ENCODE data around the gene RFLNA.

RFLNA gene

DNA sequence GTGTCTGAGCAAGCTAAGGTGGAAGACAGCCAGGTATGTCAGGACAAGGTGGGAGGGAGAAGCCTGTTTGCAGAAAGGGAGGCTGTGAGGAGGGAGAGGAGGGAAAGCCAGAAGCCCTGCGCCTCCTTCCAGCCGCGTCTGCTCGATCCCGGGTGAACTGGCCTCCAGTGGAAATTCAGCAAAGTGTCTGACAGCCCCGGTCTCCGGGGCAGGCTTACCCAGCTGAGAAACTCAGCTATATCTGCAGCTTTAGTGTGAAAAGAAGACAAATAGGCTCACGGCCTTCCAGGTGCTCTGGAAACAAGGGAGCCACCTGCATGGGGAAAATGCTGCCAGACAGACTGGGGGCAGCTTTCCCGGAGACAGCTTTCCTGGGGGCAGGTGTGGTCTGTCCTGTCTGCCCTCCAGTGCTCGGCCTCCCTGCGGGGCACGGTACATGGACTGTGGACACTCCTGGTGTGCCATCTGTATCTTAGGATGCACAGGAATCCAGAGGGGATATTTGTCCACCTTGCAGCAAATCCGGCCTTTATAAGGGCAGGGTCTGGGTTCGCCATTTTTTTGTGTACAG lies 6.3 kb downstream of the RFLNA start:
- H3K4me3 ChIP-seq (ENCODE audit: low read depth, low read length) = no peak overlapping the region
- no peak for DNase-seq (ENCODE audit: low read depth)

DNA sequence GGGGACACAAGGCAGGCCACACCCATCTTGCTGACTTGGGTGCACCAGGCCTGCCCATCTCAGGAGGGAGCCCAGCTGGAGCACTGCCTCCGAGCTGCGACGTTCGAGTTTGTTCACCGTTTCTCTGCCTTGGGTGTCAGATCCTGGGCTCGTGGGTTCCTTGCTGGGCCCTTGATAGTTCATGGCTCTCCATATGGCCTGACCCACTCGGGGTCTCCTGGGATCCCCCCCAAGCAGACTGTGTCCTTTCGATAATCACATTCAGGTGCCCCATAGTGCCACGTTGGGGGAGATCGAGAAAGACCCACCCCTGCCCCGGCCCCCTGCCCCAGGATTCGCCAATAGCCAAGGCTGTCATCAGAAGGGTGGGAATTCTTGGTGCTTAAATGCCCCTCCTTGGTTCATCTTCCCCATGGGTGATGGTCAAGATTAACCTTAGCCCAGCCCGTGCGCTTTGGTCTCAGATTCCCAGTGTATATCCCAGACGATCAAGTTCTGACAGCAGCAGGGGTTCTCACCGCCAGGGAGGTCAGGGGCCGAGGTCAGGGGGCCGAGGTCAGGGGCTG lies 7.4 kb downstream of the RFLNA start:
- no peak overlapping the region for H3K4me3 ChIP-seq (ENCODE audit: low read depth, low read length)
- no peak for DNase-seq (ENCODE audit: low read depth)

DNA sequence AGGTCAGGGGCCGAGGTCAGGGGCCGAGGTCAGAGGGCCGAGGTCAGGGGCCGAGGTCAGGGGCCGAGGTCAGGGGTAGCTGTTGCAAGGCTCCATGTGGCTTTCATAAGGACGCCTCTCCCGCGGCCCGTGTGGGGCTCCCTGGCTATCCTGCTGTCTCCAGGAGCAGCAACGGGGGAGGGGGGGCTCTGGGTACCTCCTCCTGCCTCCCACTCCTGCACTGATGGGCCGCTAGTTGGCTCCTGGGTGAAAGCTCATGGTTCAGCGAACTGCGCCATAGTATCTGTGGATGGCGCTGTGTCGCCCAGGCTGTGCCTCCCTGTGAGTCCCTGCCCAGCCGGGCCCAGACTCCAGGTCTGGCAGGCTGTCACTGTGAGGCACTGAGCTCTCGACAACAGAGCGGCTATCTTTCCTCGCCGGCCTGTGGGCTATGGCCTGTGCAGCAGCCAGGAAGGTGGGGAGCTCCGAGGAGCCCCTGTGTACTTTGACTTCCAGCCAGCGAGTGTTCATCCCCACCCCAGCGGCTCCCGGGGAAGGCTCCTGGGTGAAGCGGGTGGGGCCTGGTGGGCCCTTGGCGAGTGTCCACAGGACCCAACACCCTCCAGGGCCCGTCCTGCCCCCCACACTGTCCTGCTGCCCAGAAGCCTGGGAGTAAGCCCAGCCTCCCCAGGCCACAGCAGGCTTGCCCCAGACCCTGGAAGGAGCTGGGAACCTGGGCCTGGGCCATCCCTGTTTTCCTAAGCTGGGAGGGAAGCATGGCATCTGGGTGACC lies 8.1 kb downstream of the RFLNA start:
- H3K4me3 ChIP-seq (ENCODE audit: low read depth, low read length) = no peak overlapping the region
- DNase-seq (ENCODE audit: low read depth) = no peak

DNA sequence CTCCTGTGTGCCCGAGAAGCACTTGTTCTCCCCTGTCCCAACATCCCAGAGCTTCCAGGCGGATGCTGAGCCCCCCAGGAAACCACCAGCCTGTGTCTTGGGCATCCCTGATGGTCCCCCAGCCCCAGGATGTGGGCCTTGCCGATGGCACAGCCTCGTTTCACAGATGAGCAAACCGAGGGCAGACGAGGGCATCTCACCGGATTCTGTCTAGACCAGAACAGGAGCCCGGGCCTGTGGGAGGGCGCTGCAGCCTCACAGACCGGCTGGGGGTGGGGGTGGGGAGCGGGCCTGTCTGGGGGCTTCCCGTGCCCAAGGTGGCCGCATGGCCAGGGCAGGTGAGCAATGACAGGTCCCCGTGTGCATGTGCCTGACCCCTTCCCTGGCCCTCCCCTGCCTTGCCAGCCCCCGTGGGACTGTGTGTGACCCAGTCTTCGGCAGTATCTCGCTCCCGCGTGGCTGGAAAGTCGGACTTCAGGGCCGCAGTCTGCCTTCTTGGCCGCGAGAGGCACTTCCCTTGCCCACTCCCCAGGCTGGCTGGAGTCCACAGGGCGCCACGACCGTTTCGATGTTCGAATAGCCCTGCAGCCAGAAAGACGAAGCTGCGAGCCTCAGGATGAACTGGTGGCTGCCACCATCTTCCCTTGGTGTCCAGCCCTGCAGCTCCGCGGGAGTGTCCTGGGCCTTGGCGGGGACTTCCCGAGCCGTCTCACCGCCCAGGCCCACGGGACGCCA lies 8.9 kb downstream of the RFLNA start:
- no peak for DNase-seq (ENCODE audit: low read depth)
- H3K4me3 ChIP-seq (ENCODE audit: low read depth, low read length) = no peak overlapping the region

DNA sequence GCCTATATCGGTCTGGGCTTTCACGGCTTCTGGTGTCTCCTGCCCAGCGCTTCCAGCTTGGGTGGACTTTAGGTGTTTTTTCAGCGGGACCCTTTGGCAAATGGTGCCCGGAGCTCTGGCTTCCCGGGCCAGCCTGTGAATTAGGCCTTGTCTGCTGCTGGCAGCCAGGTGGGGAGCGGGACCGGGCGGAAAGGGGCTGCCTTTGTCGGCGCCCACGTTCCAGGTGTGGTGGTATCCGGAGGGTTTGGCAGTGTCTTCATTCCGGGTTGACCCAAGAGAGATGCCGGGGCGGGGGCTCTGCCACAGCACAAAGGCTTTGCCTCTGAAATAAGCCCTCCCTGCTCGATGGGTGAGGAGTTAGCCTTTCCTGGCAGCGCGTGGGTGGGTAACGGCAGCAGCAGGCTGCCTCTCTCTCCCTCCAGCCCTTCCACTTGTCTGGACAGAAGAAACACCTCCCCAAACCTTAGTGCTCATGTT lies 9.5 kb downstream of the RFLNA start:
- H3K4me3 ChIP-seq (ENCODE audit: low read depth, low read length) = no peak overlapping the region
- no peak for DNase-seq (ENCODE audit: low read depth)

GRCh38 chr12:124305136-124305535 lies 10.2 kb downstream of the RFLNA start:
- H3K4me3 ChIP-seq (ENCODE audit: low read depth, low read length) = no peak overlapping the region
- DNase-seq (ENCODE audit: low read depth) = no peak

GRCh38 chr12:124305776-124306685 lies 11.1 kb downstream of the RFLNA start:
- DNase-seq (ENCODE audit: low read depth) = no peak

DNA sequence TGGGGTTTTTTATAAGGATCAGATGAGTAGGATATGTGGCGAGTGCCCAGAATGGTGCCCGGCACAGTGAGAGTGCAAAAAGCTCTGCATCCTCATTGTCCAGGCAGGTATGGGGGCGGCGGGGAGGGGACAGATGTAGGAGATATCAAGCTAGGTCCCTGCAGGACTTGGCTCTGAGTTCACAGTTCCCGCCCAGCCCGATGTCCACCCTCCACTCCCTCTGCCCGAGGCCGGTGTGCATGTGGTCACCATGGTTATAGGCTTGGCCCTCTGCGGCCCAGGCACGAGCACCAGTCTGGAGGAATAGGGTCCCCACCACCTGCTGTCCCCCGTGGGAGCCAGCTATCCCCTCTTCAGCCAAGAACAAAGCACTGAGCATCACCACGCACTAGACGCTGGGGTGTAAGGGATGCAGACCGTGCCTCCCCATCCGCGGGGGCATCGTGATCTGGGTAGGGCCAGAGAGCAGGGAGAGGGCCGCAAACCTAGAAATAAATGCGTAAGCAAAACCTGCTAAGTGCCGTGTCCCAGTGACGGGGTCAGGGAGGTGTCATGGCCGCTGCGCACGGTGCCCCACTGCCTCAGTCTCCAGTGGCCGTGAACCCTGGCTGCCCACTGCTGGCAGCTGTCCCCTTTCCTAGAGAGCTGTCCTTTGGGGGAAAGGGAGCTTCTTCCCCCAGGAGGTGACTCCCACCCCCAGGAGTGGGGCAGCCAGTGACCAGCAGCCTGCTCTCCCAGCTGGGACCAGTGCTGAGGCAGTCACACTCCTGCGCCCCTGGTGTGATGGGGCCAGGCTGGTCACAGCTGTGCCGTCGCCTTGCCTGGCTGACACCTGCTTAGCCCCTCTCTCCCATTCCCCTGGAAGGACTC lies 12.0 kb downstream of the RFLNA start:
- H3K4me3 ChIP-seq (ENCODE audit: low read depth, low read length) = no peak overlapping the region
- DNase-seq (ENCODE audit: low read depth) = no peak

More at GRCh38 chr12:124305776-124306685, 11.1 kb downstream of the RFLNA start:
- no peak overlapping the region for H3K4me3 ChIP-seq (ENCODE audit: low read depth, low read length)

- no peak for DNase-seq (ENCODE audit: low read depth)
- H3K4me3 ChIP-seq (ENCODE audit: low read depth, low read length) = no peak overlapping the region
Observed at GRCh38 chr12:124307556-124307825, 12.6 kb downstream of the RFLNA start.

DNA sequence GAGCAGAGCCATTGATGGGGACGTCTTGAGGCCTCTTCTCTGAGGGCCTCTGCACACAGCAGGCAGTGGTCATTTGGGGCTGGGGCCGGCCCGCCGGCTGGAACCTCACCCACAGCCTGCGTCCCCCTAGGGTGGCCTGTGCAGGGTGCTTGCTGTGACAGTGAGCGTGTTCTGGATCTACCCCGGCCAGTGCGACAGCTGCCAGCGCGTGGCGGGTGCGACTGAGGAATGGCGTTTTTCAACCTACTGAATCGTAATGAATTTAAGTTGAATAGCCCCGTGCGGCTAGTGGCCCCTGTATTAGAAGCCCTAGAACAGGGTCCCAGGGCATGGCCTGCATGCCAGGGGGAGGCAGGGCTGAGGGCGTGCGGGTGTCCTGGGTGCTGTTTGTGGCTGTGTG lies 13.8 kb downstream of the RFLNA start:
- DNase-seq (ENCODE audit: low read depth) = no peak

DNA sequence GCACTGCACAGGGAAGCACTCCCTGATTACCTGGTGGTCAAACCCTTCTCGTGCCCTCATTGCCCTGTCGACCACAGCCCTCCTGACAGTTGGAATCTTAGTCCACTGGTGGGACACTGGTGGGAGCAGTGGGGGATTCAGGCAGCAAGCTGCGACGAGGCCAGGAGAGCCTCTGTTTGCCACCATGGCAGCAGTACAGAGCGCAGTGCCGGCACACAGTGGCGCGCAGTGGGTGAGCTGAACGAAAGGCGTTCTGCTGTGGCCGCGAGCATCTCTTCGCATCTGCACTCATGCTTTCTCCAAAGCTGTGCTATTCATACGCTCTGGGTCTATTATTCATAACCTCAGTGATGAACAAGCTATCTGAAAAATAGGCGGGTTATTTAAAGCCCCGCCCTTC lies 14.3 kb downstream of the RFLNA start:
- H3K4me3 ChIP-seq (ENCODE audit: low read depth, low read length) = no peak overlapping the region
- no peak for DNase-seq (ENCODE audit: low read depth)

More for the DNA sequence above, 13.8 kb downstream of the RFLNA start:
- no peak overlapping the region for H3K4me3 ChIP-seq (ENCODE audit: low read depth, low read length)

DNA sequence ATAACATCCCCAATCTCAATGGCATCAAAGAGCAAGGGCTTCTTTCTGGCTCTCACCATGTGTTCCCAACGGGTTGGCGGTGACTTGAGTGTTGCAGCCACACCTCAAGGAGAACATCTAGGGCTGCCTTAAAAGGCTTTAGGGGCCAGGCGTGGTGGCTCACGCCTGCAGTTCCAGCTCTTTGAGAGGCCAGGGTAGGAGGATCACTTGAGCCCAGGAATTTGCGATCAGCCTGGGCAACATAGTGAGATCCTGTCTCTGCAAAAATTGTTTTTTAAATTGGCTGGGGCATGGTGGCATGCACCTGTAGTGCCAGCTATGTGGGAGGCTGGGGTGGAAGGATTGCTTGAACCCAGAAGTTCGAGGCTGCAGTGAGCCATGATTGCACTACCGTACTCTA lies 14.9 kb downstream of the RFLNA start:
- DNase-seq (ENCODE audit: low read depth) = no peak
- no peak overlapping the region for H3K4me3 ChIP-seq (ENCODE audit: low read depth, low read length)

GRCh38 chr12:124310178-124310577 lies 15.3 kb downstream of the RFLNA start:
- DNase-seq (ENCODE audit: low read depth) = no peak
- no peak overlapping the region for H3K4me3 ChIP-seq (ENCODE audit: low read depth, low read length)

DNA sequence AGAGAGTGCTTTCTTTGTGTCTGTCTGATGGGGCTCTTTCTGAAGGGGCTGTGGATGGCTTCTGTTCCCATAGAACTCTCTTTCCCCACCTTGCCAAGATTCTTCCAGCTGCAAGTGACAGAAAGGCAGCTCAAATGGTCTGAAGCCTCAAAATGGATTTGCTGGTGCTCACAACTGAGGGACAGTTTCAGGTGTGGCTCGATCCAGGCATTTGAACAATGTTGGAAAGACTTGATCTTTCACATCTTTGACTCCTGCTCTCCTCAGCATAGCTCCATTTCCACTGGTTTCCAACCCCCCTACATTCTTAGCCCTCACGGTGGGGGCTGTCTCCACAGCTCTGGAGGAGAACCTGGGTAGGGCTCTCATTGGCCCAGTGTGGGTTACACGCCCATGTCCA lies 15.9 kb downstream of the RFLNA start:
- no peak for DNase-seq (ENCODE audit: low read depth)

GRCh38 chr12:124311292-124312109 lies 16.6 kb downstream of the RFLNA start:
- no peak overlapping the region for H3K4me3 ChIP-seq (ENCODE audit: low read depth, low read length)
- DNase-seq (ENCODE audit: low read depth) = no peak

More for the DNA sequence above, 15.9 kb downstream of the RFLNA start:
- no peak overlapping the region for H3K4me3 ChIP-seq (ENCODE audit: low read depth, low read length)

DNA sequence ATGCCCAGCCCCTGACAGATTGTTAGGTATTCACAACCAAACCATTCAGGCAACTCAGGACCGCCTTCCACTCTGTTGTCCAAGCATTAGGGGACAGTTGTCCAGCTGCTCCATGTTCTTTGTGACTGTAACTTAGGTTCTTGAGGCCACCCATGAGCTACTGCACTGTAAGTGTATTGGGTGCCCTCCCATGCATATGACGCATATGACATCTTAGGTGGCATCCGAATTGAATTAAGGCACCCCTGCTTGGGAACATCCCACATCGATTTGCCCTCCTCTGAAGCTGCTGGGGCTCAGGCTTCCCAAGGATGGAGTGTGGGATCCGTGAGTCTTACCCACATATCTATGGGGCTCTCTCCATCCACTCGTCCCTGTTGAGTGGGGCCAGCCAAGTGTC lies 17.7 kb downstream of the RFLNA start:
- no peak for DNase-seq (ENCODE audit: low read depth)
- H3K4me3 ChIP-seq (ENCODE audit: low read depth, low read length) = no peak overlapping the region

DNA sequence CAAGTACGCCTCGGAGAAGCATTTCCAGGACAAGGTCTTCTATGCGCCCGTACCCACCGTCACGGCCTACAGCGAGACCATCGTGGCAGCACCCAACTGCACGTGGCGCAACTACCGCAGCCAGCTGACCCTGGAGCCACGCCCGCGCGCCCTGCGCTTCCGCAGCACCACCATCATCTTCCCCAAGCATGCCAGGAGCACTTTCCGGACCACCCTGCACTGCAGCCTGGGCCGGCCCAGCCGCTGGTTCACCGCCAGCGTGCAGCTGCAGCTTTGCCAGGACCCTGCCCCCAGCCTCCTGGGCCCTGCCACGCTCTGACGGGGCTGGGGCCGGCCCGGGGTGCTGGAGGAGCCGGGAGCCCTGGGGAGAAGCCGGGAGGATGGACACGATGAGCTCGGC lies 19.3 kb downstream of the RFLNA start:
- no peak overlapping the region for H3K4me3 ChIP-seq (ENCODE audit: low read depth, low read length)
- no peak for DNase-seq (ENCODE audit: low read depth)

- H3K4me3 ChIP-seq (ENCODE audit: low read depth, low read length) = no peak overlapping the region
- no peak for DNase-seq (ENCODE audit: low read depth)
Observed at GRCh38 chr12:124314766-124315165, 19.9 kb downstream of the RFLNA start.

All from skeletal muscle cell (primary cell).